Endothelial cell of umbilical vein (primary cell): Measurements from ENCODE around the gene FMN1. TPM values are rescaled to one million over a fixed set of nuclear protein-coding genes. Genes with fewer than 3 reads are reported as not detected.

Experiments used
- BruUV-seq: library from RNA; stranded (reverse); fragments of 400-500 nt; replicated peaks from 2 replicates; lab custom pipeline; 2021; lab: Mats Ljungman, UMichigan
- CTCF ChIA-PET: fragments of 300-600, 350-600 bp; sonication (Branson Sonifier 250); formaldehyde crosslinking; loops from one replicate; lab custom pipeline; 2021; ENCODE audit warnings: antibody characterized with exemption, inconsistent platforms; lab: Charles Lee
- POLR2A ChIA-PET: fragments of 300-600, 350-600 bp; sonication (Branson Sonifier 250); formaldehyde crosslinking; loops from one replicate; lab custom pipeline; 2021; ENCODE audit warnings: antibody characterized with exemption, inconsistent platforms; lab: Charles Lee
- DNase-seq: peaks from one replicate; pipeline ENCODE4 v3.0.0-alpha.2; 2011; ENCODE audit warnings: low read depth, low spot score
- FAIRE-seq: peaks from 2 replicates; lab custom pipeline; 2011; peaks lifted over from hg19 to GRCh38; lab: Jason Lieb, UNC
- H2AFZ ChIP-seq: 2 replicates; pipeline ENCODE4 v1.6.0; 2012; ENCODE audit warnings: low read depth, low read length, control low read depth, inconsistent platforms
- H3K27ac ChIP-seq: 2 replicates; pipeline ENCODE4 v1.5.1; 2011; ENCODE audit warnings: low read depth, mild to moderate bottlenecking, control low read depth, low read length, moderate library complexity; ENCODE audit not compliant: insufficient read depth
- H3K27me3 ChIP-seq, 2 experiments: 2 replicates each; pipeline versions ENCODE4 v1.6.0 to v1.6.1; 2011; ENCODE audit warnings: low read length in 2 of 2, mixed read lengths in 1 of 2; ENCODE audit not compliant: control insufficient read depth in 2 of 2, insufficient read depth in 2 of 2
- H3K36me3 ChIP-seq, 2 experiments: 2 replicates in 1 of 2; 3 replicates in 1 of 2; pipeline ENCODE4 v1.5.1; 2011; ENCODE audit warnings: low read length in 2 of 2, mild to moderate bottlenecking in 1 of 2, moderate library complexity in 1 of 2; ENCODE audit not compliant: control insufficient read depth in 2 of 2, insufficient read depth in 2 of 2; ENCODE audit errors: extremely low read depth in 1 of 2
- H3K4me1 ChIP-seq: 3 replicates; pipeline ENCODE4 v1.5.1; 2011; ENCODE audit warnings: mild to moderate bottlenecking, low read length; ENCODE audit not compliant: control insufficient read depth, insufficient read depth; ENCODE audit errors: extremely low read depth
- H3K4me2 ChIP-seq: 2 replicates; pipeline ENCODE4 v1.6.1; 2011; ENCODE audit warnings: low read length, control low read depth, mixed read lengths; ENCODE audit not compliant: insufficient read depth
- H3K4me3 ChIP-seq, 3 experiments: fragments of 200-600 bp in 1 of 3; sonication (generic), shearing (Covaris generic) in 1 of 3; replicated peaks in 1 of 3; 2 replicates each; pipeline ENCODE4 v1.5.1; 2011 to 2016; ENCODE audit warnings: control low read depth in 3 of 3, low read length in 3 of 3, mild to moderate bottlenecking in 2 of 3, inconsistent platforms in 1 of 3, low read depth in 1 of 3, moderate library complexity in 1 of 3; ENCODE audit not compliant: insufficient read depth in 1 of 3
- H3K79me2 ChIP-seq: 2 replicates; pipeline ENCODE4 v1.6.0; 2012; ENCODE audit warnings: low read length, inconsistent platforms; ENCODE audit not compliant: control insufficient read depth, insufficient read depth
- H3K9ac ChIP-seq: replicated peaks from 2 replicates; pipeline ENCODE3; 2011; ENCODE audit warnings: low read length, control low read depth; ENCODE audit not compliant: insufficient read depth; ENCODE audit errors: extremely low read depth
- H3K9me1 ChIP-seq: replicated peaks from 3 replicates; pipeline ENCODE4 v1.6.0; 2011; ENCODE audit warnings: mild to moderate bottlenecking, low read length; ENCODE audit not compliant: control insufficient read depth, insufficient read depth; ENCODE audit errors: extremely low read depth
- H3K9me3 ChIP-seq: replicated peaks from 2 replicates; pipeline ENCODE4 v1.5.1; 2012; ENCODE audit warnings: low read length, inconsistent platforms; ENCODE audit not compliant: control insufficient read depth, insufficient read depth
- H4K20me1 ChIP-seq: replicated peaks from 2 replicates; pipeline ENCODE3; 2011; ENCODE audit warnings: mild to moderate bottlenecking, low read length; ENCODE audit not compliant: control insufficient read depth, insufficient read depth; ENCODE audit errors: extremely low read depth
- CTCF ChIP-seq, 2 donors: IDR thresholded peaks; 1 replicate in 1 of 2; 2 replicates in 1 of 2; pipeline ENCODE4 v1.5.1; 2011; ENCODE audit warnings: low read length in 2 of 2, mild to moderate bottlenecking in 2 of 2, moderate library complexity in 2 of 2, control low read depth in 1 of 2, inconsistent platforms in 1 of 2, low read depth in 1 of 2; ENCODE audit not compliant: insufficient read depth in 1 of 2; ENCODE audit errors: extremely low read depth in 1 of 2
- EZH2 ChIP-seq: IDR thresholded peaks from 2 replicates; pipeline ENCODE4 v1.6.1; 2012; ENCODE audit warnings: borderline replicate concordance, low read depth, mild to moderate bottlenecking, moderate library complexity, low read length, inconsistent platforms; ENCODE audit not compliant: severe bottlenecking
- FOS ChIP-seq: IDR thresholded peaks from 2 replicates; pipeline ENCODE4 v1.6.1; 2011; ENCODE audit warnings: mild to moderate bottlenecking, low read length, moderate library complexity, borderline replicate concordance; ENCODE audit not compliant: insufficient read depth
- JUN ChIP-seq: IDR thresholded peaks from 2 replicates; pipeline ENCODE4 v1.6.1; 2011; ENCODE audit warnings: borderline replicate concordance, low read depth; ENCODE audit not compliant: insufficient read length, insufficient read depth
- MAX ChIP-seq: IDR thresholded peaks from 2 replicates; pipeline ENCODE4 v1.6.1; 2011; ENCODE audit not compliant: insufficient read depth, insufficient read length
- MYC ChIP-seq: IDR thresholded peaks from one replicate; pipeline ENCODE4 v1.6.1; 2011; ENCODE audit warnings: mild to moderate bottlenecking, low read depth, low read length
- POLR2A ChIP-seq: IDR thresholded peaks from 2 replicates; pipeline ENCODE4 v1.6.1; 2012; ENCODE audit warnings: low read depth, mild to moderate bottlenecking, control low read depth, low read length
- POLR2AphosphoS5 ChIP-seq: IDR thresholded peaks from 2 replicates; pipeline ENCODE4 v1.6.1; 2012; ENCODE audit warnings: low read depth, mild to moderate bottlenecking, control low read depth, low read length, moderate library complexity; ENCODE audit not compliant: insufficient read depth
- dilution Hi-C: fragments of 300-500 bp; cut with MboI; formaldehyde crosslinking; loops from one replicate; pipeline ENCODE4 v1.15.0; 2019; ENCODE audit warnings: low sequenced_read_pairs; ENCODE audit not compliant: extremely low pct_ligation_motif_present
- intact Hi-C: fragments of 100-400 bp; cut with micrococcal nuclease; formaldehyde crosslinking; loops from one replicate; pipeline ENCODE4 v1.10.0; 2022
- polyA plus RNA-seq, 4 experiments: library from polyadenylated mRNA; depleted of rRNA in 3 of 4; stranded (reverse) in 3 of 4; unstranded in 1 of 4; fragments of >200 nt; gene quantifications; 2 replicates each; pipeline versions ENCODE4 v1.2.1 to v1.2.3, GENCODE V29; 2011 to 2012; ENCODE audit warnings: missing spikeins in 1 of 4
- total RNA-seq: library from RNA; stranded (reverse); gene quantifications from 2 replicates; pipeline ENCODE4 v1.2.3, GENCODE V29; 2021

FMN1 gene
- total and polyA plus RNA-seq, 2 donors (not counting 3 experiments of a cell fraction or from before 2014, with no cell fraction given) = 0.01 to 0.29 TPM

GRCh38 chr15:32819448-32819847, 375.1 kb downstream of the FMN1 start:
- Histone ChIP-seq H3K4me2 (peak overlapping the region; percentile 43), H3K9me3 (no peaks in the 10 kb centered on the region), H3K9ac (no peak overlapping the region), H3K4me3 (no peak overlapping the region), H3K27ac (no peak overlapping the region), H3K79me2 (no peaks in the 10 kb centered on the region), H3K27me3 (no peaks in the 10 kb centered on the region), H4K20me1 (no peaks in the 10 kb centered on the region), H3K4me1 (peaks cover 27% of the 10 kb centered on the region), H3K9me1 (no peaks in the 10 kb centered on the region), H3K36me3 (no peaks in the 10 kb centered on the region), H2AFZ (peak overlapping the region; percentile 48)
- BruUV-seq = no TSS peak
- no peak for TF ChIP-seq POLR2AphosphoS5
- TF ChIP-seq EZH2 = no peak
- TF ChIP-seq FOS = peak; percentile 42
- TF ChIP-seq JUN = no peak
- TF ChIP-seq CTCF (IDR thresholded peaks at IDR 0.05; ENCODE audit: extremely low read depth in 1 of 2, insufficient read depth in 1 of 2, low read depth in 1 of 2, low read length in 2 of 2) = no peak
- no peak for TF ChIP-seq MAX
- no peak for TF ChIP-seq POLR2A
- TF ChIP-seq MYC = no peak
- CTCF ChIA-PET = interaction anchor here (0.9 to 1.8 kb wide), 8 partner anchors 11 to 157 kb away, joined by 3 to 15 read pairs (median 4); no protein-coding TSS in a partner anchor
- POLR2A ChIA-PET = no interaction called here
- intact Hi-C loops = no loop called here
- dilution Hi-C loops = no loop called here
- FAIRE-seq (no peak), DNase-seq (no peak)
